Kidney (tissue), 14 donors: ENCODE data around the gene PRKAR1A. TPM values are rescaled to one million over a fixed set of nuclear protein-coding genes. Genes with fewer than 3 reads are reported as not detected.

ENCODE experiments used
- DNase-seq, 5 donors: peaks; one replicate each; pipeline ENCODE4 v3.0.0-alpha.2; 2013 to 2020
- FAIRE-seq: peaks from 2 replicates; lab custom pipeline; 2012; peaks lifted over from hg19 to GRCh38; lab: Jason Lieb, UNC
- H3K27ac ChIP-seq, 2 donors: one replicate each; pipeline ENCODE4 v1.7.0; 2013; ENCODE audit warnings: low read depth in 2 of 2, low read length in 2 of 2, inconsistent platforms in 1 of 2
- H3K27me3 ChIP-seq: one replicate; pipeline ENCODE4 v1.7.1; 2013; ENCODE audit warnings: low read length, inconsistent platforms; ENCODE audit not compliant: control insufficient read depth, insufficient read depth
- H3K36me3 ChIP-seq, 3 donors: one replicate each; pipeline versions ENCODE4 v1.7.0 to v1.7.1; 2013; ENCODE audit warnings: low read length in 3 of 3, control low read depth in 1 of 3, inconsistent platforms in 1 of 3; ENCODE audit not compliant: insufficient read depth in 3 of 3, control insufficient read depth in 2 of 3
- H3K4me1 ChIP-seq, 3 donors: one replicate each; pipeline versions ENCODE4 v1.7.0 to v1.7.1; 2013; ENCODE audit warnings: low read length in 3 of 3, inconsistent platforms in 1 of 3, low read depth in 1 of 3; ENCODE audit not compliant: control insufficient read depth in 2 of 3, insufficient read depth in 2 of 3
- H3K4me3 ChIP-seq, 3 donors: one replicate each; pipeline versions ENCODE4 v1.7.0 to v1.8.1; 2013; ENCODE audit warnings: low read length in 3 of 3, control low read depth in 1 of 3, inconsistent platforms in 1 of 3
- H3K9ac ChIP-seq, 3 donors: one replicate each; pipeline versions ENCODE4 v1.7.0 to v1.7.1; 2013; ENCODE audit warnings: low read length in 3 of 3, control low read depth in 1 of 3, inconsistent platforms in 1 of 3
- H3K9me3 ChIP-seq, 3 donors: one replicate each; pipeline versions ENCODE4 v1.7.0 to v1.7.1; 2013; ENCODE audit warnings: low read length in 3 of 3, control low read depth in 1 of 3, inconsistent platforms in 1 of 3; ENCODE audit not compliant: control insufficient read depth in 2 of 3, insufficient read depth in 1 of 3
- CTCF ChIP-seq: IDR thresholded peaks from 3 replicates; pipeline ENCODE4 v1.5.1; 2012; ENCODE audit warnings: mild to moderate bottlenecking, moderate library complexity, borderline replicate concordance; ENCODE audit not compliant: insufficient read depth; ENCODE audit errors: extremely low read depth
- intact Hi-C: fragments of 100-400 bp; cut with DNase I; formaldehyde crosslinking; loops from one replicate; pipeline ENCODE4 v1.11.1; 2022
- polyA plus RNA-seq: library from polyadenylated mRNA; stranded (reverse); fragments of 350-450 nt; fragmentation: Illumina TruSeq; extraction: RNeasy Lipid Tissue Mini Kit (QIAGEN cat#74804); gene quantifications from one replicate; pipeline ENCODE4 v1.2.3, GENCODE V29; 2014; ENCODE audit warnings: low read depth, low replicate concordance; ENCODE audit not compliant: insufficient read depth
- total RNA-seq: library from RNA; stranded (reverse); fragmentation: NEBNext Ultra II Directional; extraction: Animal tissue kit (Norgen Biotek cat#: 25700); gene quantifications from one replicate; pipeline ENCODE4 v1.2.1, GENCODE V29; 2021
- donor health status: control.
- donor health status: control.
- donor health status: control.
- donor health status: control.
- donor health status: control.
- donor health status: DM: yes; HTN: yes; CAD: no.
- donor health status: Normal renal cell carcinoma (clear cell type).

PRKAR1A gene
- total and polyA plus RNA-seq, 2 donors from 2014 or later = 92.3 to 340 TPM

GRCh38 chr17:68482576-68483041 lies 29.6 kb upstream of the PRKAR1A start:
- no peak for TF ChIP-seq CTCF
- no peak for FAIRE-seq

GRCh38 chr17:68484458-68484857 lies 27.8 kb upstream of the PRKAR1A start:
- Histone ChIP-seq H3K4me1 (peaks cover 0 to 3% (median 0%) of the 10 kb centered on the region in 3 donors), H3K4me3 (no peak overlapping the region), H3K9ac (no peak overlapping the region), H3K36me3 (no peaks in the 10 kb centered on the region), H3K9me3 (no peaks in the 10 kb centered on the region), H3K27ac (no peak overlapping the region), H3K27me3 (no peaks in the 10 kb centered on the region)
- DNase-seq (no peak), FAIRE-seq (no peak)
- no peak for TF ChIP-seq CTCF
- intact Hi-C loops = no loop called here

More at GRCh38 chr17:68482576-68483041, 29.6 kb upstream of the PRKAR1A start:
- no peak overlapping the region for H3K4me3 ChIP-seq
- DNase-seq = no peak
- no peak overlapping the region for H3K27ac ChIP-seq
- intact Hi-C loops = no loop called here
- H3K9ac ChIP-seq = no peak overlapping the region
- no peaks in the 10 kb centered on the region for H3K36me3 ChIP-seq
- H3K9me3 ChIP-seq = no peaks in the 10 kb centered on the region
- no peaks in the 10 kb centered on the region for H3K27me3 ChIP-seq
- peaks cover 0 to 3% (median 0%) of the 10 kb centered on the region in 3 donors for H3K4me1 ChIP-seq

- Histone ChIP-seq H3K36me3 (no peaks in the 10 kb centered on the region), H3K9ac (no peak overlapping the region), H3K9me3 (no peaks in the 10 kb centered on the region), H3K4me1 (peaks cover 0 to 11% (median 0%) of the 10 kb centered on the region in 3 donors), H3K27me3 (no peaks in the 10 kb centered on the region), H3K4me3 (no peak overlapping the region), H3K27ac (no peak overlapping the region)
- DNase-seq (no peak), FAIRE-seq (no peak)
- intact Hi-C loops = no loop called here
- no peak for TF ChIP-seq CTCF
These were observed 22.3 kb upstream of the PRKAR1A start for GRCh38 chr17:68489919-68490318.
